GM12891 (cell line): ENCODE data around the gene WDR27.

Source experiments
- DNase-seq: peaks from one replicate; pipeline ENCODE4 v3.0.0; 2011; ENCODE audit warnings: low spot score; ENCODE audit not compliant: insufficient read length
- FAIRE-seq: peaks from 2 replicates; lab custom pipeline; 2011; peaks lifted over from hg19 to GRCh38; lab: Jason Lieb, UNC
- PAX5 ChIP-seq: IDR thresholded peaks from 2 replicates; pipeline ENCODE4 v1.6.1; 2011; ENCODE audit warnings: low read length, moderate library complexity, mild to moderate bottlenecking; ENCODE audit not compliant: insufficient read depth, severe bottlenecking
- POLR2A ChIP-seq: IDR thresholded peaks from 2 replicates; pipeline ENCODE4 v1.6.1; 2011; ENCODE audit warnings: low read depth, low read length, control low read depth
- POLR2AphosphoS5 ChIP-seq: IDR thresholded peaks from 2 replicates; pipeline ENCODE4 v1.6.1; 2011; ENCODE audit warnings: low read depth, low read length, control low read depth
- POU2F2 ChIP-seq: IDR thresholded peaks from 2 replicates; pipeline ENCODE4 v1.6.1; 2011; ENCODE audit warnings: low read depth, mild to moderate bottlenecking, control low read depth, low read length, moderate library complexity
- SPI1 ChIP-seq: IDR thresholded peaks from 2 replicates; pipeline ENCODE4 v1.6.1; 2011; ENCODE audit warnings: low read depth, low read length, control low read depth
- TAF1 ChIP-seq: IDR thresholded peaks from 2 replicates; pipeline ENCODE4 v1.6.1; 2011; ENCODE audit warnings: low read depth, low read length, control low read depth

WDR27 gene

DNA sequence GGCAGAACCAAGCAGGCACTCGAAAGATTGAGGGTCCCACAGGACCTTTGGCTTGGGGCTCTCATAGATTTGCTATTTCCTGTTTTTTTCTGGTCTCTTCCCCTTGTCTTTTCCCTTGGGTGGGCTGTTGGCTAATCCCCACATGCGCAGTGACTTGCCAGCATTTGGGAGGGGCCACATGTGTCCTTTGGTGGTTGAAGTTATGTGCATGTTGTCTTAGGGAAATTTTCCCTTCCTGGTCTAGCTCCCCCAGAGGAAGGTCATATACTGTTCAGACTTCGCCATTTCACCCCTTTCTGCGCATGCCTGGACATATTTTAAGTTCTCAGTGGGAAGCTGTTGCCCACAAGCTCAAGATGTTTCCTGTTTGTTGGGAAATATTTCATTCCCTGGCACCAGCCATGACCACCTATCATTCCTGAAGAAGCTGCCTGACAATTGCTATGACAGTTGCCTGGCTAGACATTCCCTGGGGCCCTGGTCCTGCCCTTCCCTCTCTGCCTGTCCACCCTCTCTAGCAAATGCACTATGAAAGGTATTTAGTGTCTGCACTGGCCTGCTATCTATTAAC lies 292.0 kb downstream of the WDR27 start:
- FAIRE-seq: no peak
- DNase-seq: no peak
- TF ChIP-seq SPI1 (no peak), POLR2A (no peak), POU2F2 (no peak), PAX5 (no peak), POLR2AphosphoS5 (no peak), TAF1 (no peak)

DNA sequence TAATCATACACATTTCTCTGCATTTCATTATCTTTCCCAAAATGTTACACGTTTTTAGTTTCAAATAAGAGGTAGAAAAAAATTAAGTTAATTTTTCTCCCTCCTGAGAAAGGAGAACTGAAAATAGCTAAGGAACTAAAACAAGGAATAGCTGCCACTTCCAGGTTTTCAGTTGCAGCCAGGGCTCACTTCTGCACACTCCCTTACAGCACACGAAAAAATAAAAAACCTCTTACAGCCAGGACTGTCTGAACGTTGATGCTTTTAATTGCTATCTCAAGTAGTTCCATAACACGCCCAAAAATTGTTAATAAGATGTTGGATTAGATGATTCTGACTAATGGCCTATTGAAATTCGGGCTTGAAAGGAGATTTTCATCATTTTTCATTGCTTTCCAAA lies 294.5 kb downstream of the WDR27 start:
- no peak for DNase-seq
- no peak for FAIRE-seq
- TF ChIP-seq POU2F2: no peak
- TF ChIP-seq PAX5: no peak
- TF ChIP-seq POLR2A: no peak
- TF ChIP-seq SPI1: no peak
- no peak for TF ChIP-seq TAF1
- no peak for TF ChIP-seq POLR2AphosphoS5
